Frontal cortex (tissue), 4 donors: ENCODE data around the gene ADIPOQ. TPM values are rescaled to one million over a fixed set of nuclear protein-coding genes. Genes with fewer than 3 reads are reported as not detected.
"Not testable (repeated sequence)": the region's sequence is repeated elsewhere in the genome, so short reads cannot be mapped to it uniquely, and the experiment has no call there.

Source experiments
- DNase-seq, 2 donors: peaks; one replicate each; pipeline ENCODE4 v3.0.0; 2012; ENCODE audit warnings: low spot score in 2 of 2
- FAIRE-seq: peaks from 2 replicates; lab custom pipeline; 2012; peaks lifted over from hg19 to GRCh38; lab: Jason Lieb, UNC
- total RNA-seq: library from RNA; depleted of rRNA; stranded (reverse); fragments of >200 nt; gene quantifications from one replicate; pipeline ENCODE4 v1.2.3, GENCODE V29; 2014
- donor health status: control.
- donor health status: control.
- donor health status: control.

The ADIPOQ gene
- total RNA-seq, 1 donor from 2014 or later: not detected

DNA sequence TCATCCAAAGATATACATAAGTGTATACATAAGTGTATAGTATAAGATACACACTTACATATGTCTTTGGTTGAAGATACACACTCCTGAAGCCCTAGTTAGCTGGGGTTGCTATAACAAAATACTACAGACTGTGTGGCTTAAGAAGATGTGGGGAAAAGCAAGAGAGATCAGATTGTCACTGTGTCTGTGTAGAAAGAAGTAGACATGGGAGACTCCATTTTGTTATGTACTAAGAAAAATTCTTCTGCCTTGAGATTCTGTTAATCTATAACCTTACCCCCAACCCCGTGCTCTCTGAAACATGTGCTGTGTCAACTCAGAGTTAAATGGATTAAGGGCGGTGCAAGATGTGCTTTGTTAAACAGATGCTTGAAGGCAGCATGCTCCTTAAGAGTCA is 50.6 kb downstream of the ADIPOQ start:
- DNase-seq, FAIRE-seq: not testable (repeated sequence)

GRCh38 chr3:186895406-186895805 is 52.9 kb downstream of the ADIPOQ start:
- FAIRE-seq (no peak), DNase-seq (no peak)

- FAIRE-seq (no peak), DNase-seq (no peak)
These were observed 53.5 kb downstream of the ADIPOQ start for GRCh38 chr3:186896006-186896405.

- DNase-seq (no peak), FAIRE-seq (no peak)
These were observed 54.4 kb downstream of the ADIPOQ start for GRCh38 chr3:186896875-186897274.

GRCh38 chr3:186901135-186901734 is 58.7 kb downstream of the ADIPOQ start:
- DNase-seq: no peak
- FAIRE-seq: no peak

- DNase-seq (no peak), FAIRE-seq (no peak)
These were observed 59.6 kb downstream of the ADIPOQ start for GRCh38 chr3:186902154-186902553.

GRCh38 chr3:186902713-186903112 is 60.2 kb downstream of the ADIPOQ start:
- DNase-seq: no peak
- FAIRE-seq: no peak

DNA sequence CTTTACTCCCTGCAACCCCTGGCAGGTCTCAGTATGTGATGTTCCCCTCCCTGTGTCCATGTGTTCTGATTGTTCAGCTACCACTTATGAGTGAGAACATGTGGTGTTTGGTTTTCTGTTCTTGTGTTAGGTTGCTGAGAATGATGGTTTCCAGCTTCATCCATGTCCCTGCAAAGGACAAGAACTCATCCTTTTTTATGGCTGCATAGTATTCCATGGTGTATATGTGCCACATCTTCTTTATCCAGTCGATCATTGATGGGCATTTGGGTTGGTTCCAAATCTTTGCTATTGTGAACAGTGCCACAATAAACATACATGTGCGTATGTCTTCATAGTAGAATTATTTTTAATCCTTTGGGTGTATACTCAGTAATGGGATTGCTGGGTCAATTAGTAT is 61.2 kb downstream of the ADIPOQ start:
- not testable (repeated sequence) for FAIRE-seq

DNA sequence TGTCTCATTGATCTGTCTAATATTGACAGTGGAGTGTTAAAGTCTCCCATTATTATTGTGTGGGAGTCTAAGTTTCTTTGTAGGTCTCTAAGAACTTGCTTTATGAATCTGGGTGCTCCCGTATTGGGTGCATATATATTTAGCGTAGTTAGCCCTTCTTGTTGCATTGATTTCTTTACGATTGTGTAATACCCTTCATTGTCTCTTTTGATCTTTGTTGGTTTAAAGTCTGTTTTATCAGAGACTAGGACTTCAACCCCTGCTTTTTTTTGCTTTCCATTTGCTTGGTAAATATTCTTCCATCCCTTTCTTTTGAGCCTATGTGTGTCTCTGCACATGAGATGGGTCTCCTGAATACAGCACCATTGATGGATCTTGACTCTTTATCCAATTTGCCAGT is 64.6 kb downstream of the ADIPOQ start:
- not testable (repeated sequence) for FAIRE-seq, DNase-seq

More for the DNA sequence above, 61.2 kb downstream of the ADIPOQ start:
- DNase-seq: not testable (repeated sequence)

Other genes with a start within 250 kb of the ADIPOQ start
- not detected for gene AHSG, start 229.7 kb upstream of the ADIPOQ start, total RNA-seq
- not detected for gene FETUB, start 202.3 kb upstream of the ADIPOQ start, total RNA-seq
- not detected for gene HRG, start 176.7 kb upstream of the ADIPOQ start, total RNA-seq
- not detected for gene KNG1, start 125.4 kb upstream of the ADIPOQ start, total RNA-seq
- 1,507 TPM for gene EIF4A2, start 59.1 kb upstream of the ADIPOQ start, total RNA-seq
- gene RFC4, start 36.2 kb upstream of the ADIPOQ start, total RNA-seq: 22.8 TPM
- 33.8 TPM for gene ST6GAL1, start 87.8 kb downstream of the ADIPOQ start, total RNA-seq